Fibroblast of pulmonary artery (primary cell): Measurements from ENCODE around the gene ALOX12B.

Experiments used
- DNase-seq: peaks from one replicate; pipeline ENCODE4 v3.0.0-alpha.2; 2010; ENCODE audit warnings: low read depth
- H3K4me3 ChIP-seq: replicated peaks from 2 replicates; pipeline ENCODE4 v1.5.1; 2011; ENCODE audit warnings: low read depth, mild to moderate bottlenecking, control low read depth, low read length, moderate library complexity
- TF ChIP-seq, protein P1 (sequence below): IDR thresholded peaks from 2 replicates; pipeline ENCODE4 v1.5.1; 2011; ENCODE audit warnings: mild to moderate bottlenecking, control low read depth, low read length, inconsistent platforms; ENCODE audit errors: missing control alignments

The ALOX12B gene

DNA sequence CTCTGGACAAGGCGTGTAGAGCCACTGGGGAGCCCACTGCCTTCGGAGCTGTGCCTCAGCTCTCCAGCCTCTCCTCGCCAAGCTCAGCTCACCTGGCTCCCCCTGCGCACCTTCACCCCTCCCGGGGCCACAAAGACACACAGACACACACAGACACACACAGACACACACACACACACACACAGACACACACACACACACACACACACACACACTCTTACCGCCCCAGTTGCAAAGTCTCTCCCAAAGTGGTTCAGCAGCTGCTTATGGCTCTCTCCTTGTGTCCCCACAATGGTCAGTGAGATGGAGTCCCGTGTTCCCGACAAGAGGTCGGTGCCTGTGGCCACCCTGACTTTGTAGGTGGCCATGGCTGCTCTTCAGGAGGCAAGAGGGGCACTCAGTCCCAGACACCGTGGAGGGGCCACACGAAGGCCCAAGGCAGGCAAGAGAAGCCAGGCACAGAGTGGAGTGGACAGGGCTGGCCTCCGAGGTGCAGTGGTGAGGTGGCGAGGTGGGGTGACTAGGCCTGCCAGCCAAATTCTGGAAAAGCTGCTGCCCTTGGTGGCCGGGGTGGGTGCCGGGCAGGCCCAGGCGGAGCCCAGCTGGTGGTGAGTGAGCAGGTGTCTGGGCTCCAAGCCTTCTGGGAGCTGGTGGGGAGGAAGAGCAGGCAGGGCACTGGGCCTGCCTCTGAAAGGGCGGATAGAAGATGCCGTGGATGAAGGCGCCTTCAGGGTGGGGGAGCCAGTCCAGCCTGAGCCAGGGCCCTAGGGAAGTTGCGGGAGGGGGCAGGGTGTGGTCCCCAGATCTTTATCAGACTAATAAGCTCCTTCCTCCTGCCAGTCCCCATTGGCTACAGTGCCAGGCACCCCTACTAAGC, at the start of gene ALOX12B:
Gene ALOX12B, minus strand, starts transcription at position 642 of the 877 bp plus-strand sequence. Its CDS starts 274 bp downstream, at position 368.
- no peak for DNase-seq
- TF ChIP-seq, protein P1, sequence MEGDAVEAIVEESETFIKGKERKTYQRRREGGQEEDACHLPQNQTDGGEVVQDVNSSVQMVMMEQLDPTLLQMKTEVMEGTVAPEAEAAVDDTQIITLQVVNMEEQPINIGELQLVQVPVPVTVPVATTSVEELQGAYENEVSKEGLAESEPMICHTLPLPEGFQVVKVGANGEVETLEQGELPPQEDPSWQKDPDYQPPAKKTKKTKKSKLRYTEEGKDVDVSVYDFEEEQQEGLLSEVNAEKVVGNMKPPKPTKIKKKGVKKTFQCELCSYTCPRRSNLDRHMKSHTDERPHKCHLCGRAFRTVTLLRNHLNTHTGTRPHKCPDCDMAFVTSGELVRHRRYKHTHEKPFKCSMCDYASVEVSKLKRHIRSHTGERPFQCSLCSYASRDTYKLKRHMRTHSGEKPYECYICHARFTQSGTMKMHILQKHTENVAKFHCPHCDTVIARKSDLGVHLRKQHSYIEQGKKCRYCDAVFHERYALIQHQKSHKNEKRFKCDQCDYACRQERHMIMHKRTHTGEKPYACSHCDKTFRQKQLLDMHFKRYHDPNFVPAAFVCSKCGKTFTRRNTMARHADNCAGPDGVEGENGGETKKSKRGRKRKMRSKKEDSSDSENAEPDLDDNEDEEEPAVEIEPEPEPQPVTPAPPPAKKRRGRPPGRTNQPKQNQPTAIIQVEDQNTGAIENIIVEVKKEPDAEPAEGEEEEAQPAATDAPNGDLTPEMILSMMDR, result no peak
- no peak within 1 kb of the TSS for H3K4me3 ChIP-seq

DNA sequence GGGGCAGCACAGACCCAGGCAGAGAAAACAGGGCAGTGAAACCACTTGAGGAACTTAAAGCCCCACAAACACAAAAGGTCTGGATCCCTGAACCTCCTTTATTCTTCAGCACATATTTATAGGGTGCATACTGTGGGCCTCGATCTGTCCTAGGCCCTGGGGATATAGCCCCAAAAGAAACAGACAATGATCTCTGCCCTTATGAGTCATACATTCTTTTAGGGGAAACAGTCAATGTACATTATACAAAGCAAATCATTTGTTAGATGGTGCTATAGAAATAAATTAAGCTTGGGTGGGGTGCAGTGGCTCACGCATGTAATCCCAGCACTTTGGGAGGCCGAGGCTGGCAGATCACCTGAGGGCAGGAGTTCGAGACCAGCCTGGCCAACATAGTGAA, 46.4 kb upstream of the ALOX12B start:
- no peak for DNase-seq
- H3K4me3 ChIP-seq, result no peak overlapping the region
- TF ChIP-seq, protein P1, result no peak

DNA sequence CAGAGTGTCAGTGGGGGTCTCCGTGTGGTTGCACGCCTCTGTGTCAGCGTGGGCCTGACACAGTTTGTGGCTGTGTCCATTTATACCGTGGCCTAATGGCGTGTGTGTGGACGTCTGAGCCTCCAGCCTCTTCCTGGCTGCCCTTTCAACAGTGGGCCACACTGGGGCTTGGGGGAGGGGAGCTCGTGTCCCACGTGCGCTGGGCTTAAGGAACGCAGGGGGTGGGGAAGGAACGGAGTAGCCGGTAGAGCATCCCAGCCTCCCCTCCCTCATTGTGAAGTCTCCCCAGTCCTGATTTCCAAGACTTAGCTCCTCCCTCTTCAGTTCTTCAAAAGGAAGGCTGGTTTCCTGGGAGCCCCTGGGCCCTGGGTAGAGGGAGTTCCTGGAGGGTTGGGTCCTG, 45.9 kb upstream of the ALOX12B start:
- H3K4me3 ChIP-seq, result no peak overlapping the region
- TF ChIP-seq, protein P1, result no peak
- DNase-seq, result no peak

DNA sequence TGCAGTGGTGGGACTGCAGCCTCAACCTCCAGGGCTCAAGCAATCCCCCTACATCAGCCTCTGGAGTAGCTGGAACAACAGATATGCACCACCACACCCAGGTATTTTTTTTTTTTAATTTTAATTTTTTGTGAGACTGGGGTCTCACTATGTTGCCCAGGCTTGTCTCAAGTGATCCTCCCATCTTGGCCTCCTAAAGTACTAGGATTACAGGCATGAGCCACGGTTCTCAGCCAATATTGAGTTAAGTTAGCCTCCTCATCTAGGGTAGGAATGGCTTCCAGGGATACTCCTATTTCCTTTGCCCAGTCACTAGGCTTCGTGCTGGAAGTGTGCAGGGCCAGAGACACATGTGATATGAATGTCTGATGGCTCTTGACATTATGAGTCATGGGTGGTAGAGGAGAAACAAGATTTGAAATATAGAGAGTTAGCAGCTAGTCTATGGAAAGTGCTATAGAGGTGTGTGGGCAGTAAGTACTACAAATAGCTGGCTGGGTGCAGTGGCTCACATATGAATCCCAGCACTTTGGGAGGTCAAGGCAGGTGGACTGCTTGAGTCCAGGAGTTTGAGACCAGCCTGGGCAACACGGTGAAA, 44.4 kb upstream of the ALOX12B start:
- no peak for DNase-seq
- TF ChIP-seq, protein P1, result no peak

DNA sequence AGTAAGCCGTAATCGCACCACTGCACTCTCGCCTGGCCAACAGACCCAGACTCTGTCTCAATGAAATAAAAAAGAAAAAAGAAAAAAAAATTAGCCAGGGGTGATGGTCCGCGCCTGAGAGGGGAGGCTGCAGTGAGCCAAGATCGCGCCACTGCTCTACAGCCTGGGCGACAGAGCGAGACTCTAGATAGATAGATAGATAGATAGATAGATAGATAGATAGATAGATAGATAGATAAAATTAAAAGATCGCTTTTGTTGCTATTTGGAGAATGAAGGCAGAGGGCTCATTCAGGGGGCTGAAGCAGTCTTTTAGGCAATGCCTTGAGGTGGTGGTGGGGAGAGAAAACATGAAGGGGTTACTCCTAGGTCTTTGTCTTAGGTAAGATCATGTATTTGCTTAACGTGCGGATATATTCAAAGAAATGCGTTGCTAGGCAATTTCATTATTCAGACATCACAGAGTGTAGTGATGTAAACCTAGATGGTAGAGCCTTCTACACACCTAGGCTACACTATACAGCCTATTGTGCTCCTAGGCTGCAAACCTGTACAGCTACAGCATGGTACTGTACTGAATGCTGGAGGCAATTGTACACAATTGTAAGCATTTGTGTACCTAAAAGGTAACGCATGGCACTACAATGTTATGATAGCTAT, 40.7 kb upstream of the ALOX12B start:
- H3K4me3 ChIP-seq, result no peak overlapping the region
- DNase-seq, result no peak
- TF ChIP-seq, protein P1, result no peak

More for the DNA sequence above, 44.4 kb upstream of the ALOX12B start:
- no peak overlapping the region for H3K4me3 ChIP-seq

GRCh38 chr17:8126491-8127066, 39.1 kb upstream of the ALOX12B start:
- TF ChIP-seq, protein P1, result no peak
- DNase-seq, result no peak
- peak overlapping the region; percentile 71 for H3K4me3 ChIP-seq
